Tibial artery (tissue), 4 donors: ENCODE data around the gene DDI2.
A peak's percentile ranks its signal among the peaks of the same experiment; 100 is the strongest.

ENCODE experiments used
- DNase-seq, 2 donors: peaks; one replicate each; pipeline ENCODE4 v3.0.0-alpha.2; 2019
- H3K27ac ChIP-seq, 2 donors: fragments of 200-600 bp; sonication (generic) in 1 of 2; 1 replicate in 1 of 2; 2 replicates in 1 of 2; pipeline ENCODE4 v1.5.1; 2018 to 2019; ENCODE audit warnings: mild to moderate bottlenecking in 1 of 2
- H3K27me3 ChIP-seq, 2 donors: fragments of 200-600 bp; sonication (generic) in 1 of 2; one replicate each; pipeline versions ENCODE4 v1.5.1 to v1.6.0; 2016 to 2019
- H3K36me3 ChIP-seq, 3 donors: fragments of 200-600 bp; sonication (generic) in 2 of 3; one replicate each; pipeline ENCODE4 v1.5.1; 2016 to 2019; ENCODE audit warnings: mild to moderate bottlenecking in 2 of 3
- H3K4me1 ChIP-seq, 4 donors: fragments of 200-600 bp; sonication (generic) in 2 of 4; 1 replicate in 3 of 4; 2 replicates in 1 of 4; pipeline ENCODE4 v1.5.1; 2016 to 2019
- H3K4me3 ChIP-seq, 2 donors: fragments of 200-600 bp; sonication (generic) in 1 of 2; 1 replicate in 1 of 2; 2 replicates in 1 of 2; pipeline ENCODE4 v1.5.1; 2018 to 2019; ENCODE audit warnings: mild to moderate bottlenecking in 2 of 2
- H3K9me3 ChIP-seq, 3 donors: fragments of 200-600 bp; sonication (generic) in 1 of 3; one replicate each; pipeline ENCODE4 v1.5.1; 2016 to 2019
- CTCF ChIP-seq, 2 experiments: fragments of 200-600 bp in 1 of 2; fragments of 450-650 bp in 1 of 2; IDR thresholded peaks; one replicate each; pipeline ENCODE4 v1.5.1; 2017 to 2019; ENCODE audit warnings: antibody characterized with exemption in 2 of 2, mild to moderate bottlenecking in 1 of 2, moderate library complexity in 1 of 2
- intact Hi-C: fragments of 100-400 bp; cut with DNase I; formaldehyde crosslinking; loops from one replicate; pipeline ENCODE4 v1.15.0; 2023; ENCODE audit warnings: low total_unique reads

DDI2 gene

GRCh38 chr1:15674386-15675159 is 57.3 kb downstream of the DDI2 start:
- DNase-seq: no peak
- intact Hi-C loops: no loop called here
- H3K36me3 ChIP-seq: no peaks in the 10 kb centered on the region
- H3K4me1 ChIP-seq: no peaks in the 10 kb centered on the region
- no peak for TF ChIP-seq CTCF (IDR thresholded peaks at IDR 0.05)
- no peak overlapping the region for H3K27ac ChIP-seq
- H3K9me3 ChIP-seq: no peaks in the 10 kb centered on the region
- no peak overlapping the region for H3K4me3 ChIP-seq
- no peaks in the 10 kb centered on the region for H3K27me3 ChIP-seq

GRCh38 chr1:15676010-15676409 is 58.8 kb downstream of the DDI2 start:
- Histone ChIP-seq H3K4me1 (peaks cover 0 to 9% (median 2%) of the 10 kb centered on the region in 4 donors), H3K27ac (no peak overlapping the region), H3K27me3 (no peaks in the 10 kb centered on the region), H3K9me3 (no peaks in the 10 kb centered on the region), H3K4me3 (no peak overlapping the region), H3K36me3 (no peaks in the 10 kb centered on the region)
- intact Hi-C loops: no loop called here
- no peak for TF ChIP-seq CTCF (IDR thresholded peaks at IDR 0.05)
- no peak for DNase-seq

- Histone ChIP-seq H3K9me3 (no peaks in the 10 kb centered on the region), H3K27ac (no peak overlapping the region), H3K4me1 (peaks cover 0 to 18% (median 6%) of the 10 kb centered on the region in 4 donors), H3K36me3 (no peaks in the 10 kb centered on the region), H3K4me3 (no peak overlapping the region), H3K27me3 (no peaks in the 10 kb centered on the region)
- intact Hi-C loops: no loop called here
- no peak for DNase-seq
- TF ChIP-seq CTCF (IDR thresholded peaks at IDR 0.05): no peak
These were observed 59.7 kb downstream of the DDI2 start for GRCh38 chr1:15676688-15677661.

- H3K27ac ChIP-seq: no peak overlapping the region
- H3K4me3 ChIP-seq: no peak overlapping the region
- no peaks in the 10 kb centered on the region for H3K27me3 ChIP-seq
- TF ChIP-seq CTCF (IDR thresholded peaks at IDR 0.05): no peak
- H3K36me3 ChIP-seq: no peaks in the 10 kb centered on the region
- no peak for DNase-seq
- H3K4me1 ChIP-seq: peaks cover 0 to 22% (median 11%) of the 10 kb centered on the region in 4 donors
- intact Hi-C loops: no loop called here
- no peaks in the 10 kb centered on the region for H3K9me3 ChIP-seq
These were observed 61.3 kb downstream of the DDI2 start for GRCh38 chr1:15678578-15678977.

GRCh38 chr1:15680131-15680530 is 62.9 kb downstream of the DDI2 start:
- no peak for DNase-seq
- intact Hi-C loops: loop anchor here (5.0 kb wide), 1 partner anchor 58 kb away; no protein-coding TSS in a partner anchor
- H3K27ac ChIP-seq: peak overlapping the region; percentile 32 to 60
- no peaks in the 10 kb centered on the region for H3K9me3 ChIP-seq
- peaks cover 0 to 26% (median 13%) of the 10 kb centered on the region in 4 donors for H3K4me1 ChIP-seq
- no peak overlapping the region for H3K4me3 ChIP-seq
- H3K27me3 ChIP-seq: no peaks in the 10 kb centered on the region
- H3K36me3 ChIP-seq: no peaks in the 10 kb centered on the region
- no peak for TF ChIP-seq CTCF (IDR thresholded peaks at IDR 0.05)
